LNCaP clone FGC (cell line): ENCODE results near the gene WDR86.
A peak's percentile ranks its signal among the peaks of the same experiment; 100 is the strongest.

Experiments used
- DNase-seq: peaks from one replicate; pipeline ENCODE4 v3.0.0-alpha.2; 2011; ENCODE audit warnings: low read depth
- H3K4me3 ChIP-seq: 2 replicates; pipeline ENCODE4 v1.5.1; 2011; ENCODE audit warnings: mild to moderate bottlenecking, low read depth, low read length, control low read depth
- CTCF ChIP-seq: IDR thresholded peaks from 2 replicates; pipeline ENCODE4 v1.5.1; 2012; ENCODE audit warnings: mild to moderate bottlenecking; ENCODE audit not compliant: control insufficient read depth, insufficient read depth; ENCODE audit errors: extremely low read depth

Gene WDR86

DNA sequence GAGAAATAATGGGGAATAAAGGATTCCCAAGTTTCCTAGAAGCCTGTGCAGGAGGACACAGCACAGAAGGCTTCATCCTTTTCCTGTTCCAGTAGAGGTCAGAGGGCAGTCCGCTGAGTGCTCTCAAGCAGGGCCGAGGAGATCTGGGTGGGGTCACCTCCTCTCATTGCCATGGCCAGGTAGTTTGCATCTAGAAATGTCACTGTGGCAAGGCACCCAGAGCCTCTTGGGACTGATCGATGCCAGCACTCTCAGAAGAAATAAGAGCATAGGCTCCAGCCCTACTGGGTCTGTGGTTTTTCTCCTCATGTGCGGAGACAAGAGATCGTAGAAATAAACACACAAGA, 60.4 kb downstream of the WDR86 start:
- H3K4me3 ChIP-seq = no peak overlapping the region
- no peak for DNase-seq
- no peak for TF ChIP-seq CTCF

DNA sequence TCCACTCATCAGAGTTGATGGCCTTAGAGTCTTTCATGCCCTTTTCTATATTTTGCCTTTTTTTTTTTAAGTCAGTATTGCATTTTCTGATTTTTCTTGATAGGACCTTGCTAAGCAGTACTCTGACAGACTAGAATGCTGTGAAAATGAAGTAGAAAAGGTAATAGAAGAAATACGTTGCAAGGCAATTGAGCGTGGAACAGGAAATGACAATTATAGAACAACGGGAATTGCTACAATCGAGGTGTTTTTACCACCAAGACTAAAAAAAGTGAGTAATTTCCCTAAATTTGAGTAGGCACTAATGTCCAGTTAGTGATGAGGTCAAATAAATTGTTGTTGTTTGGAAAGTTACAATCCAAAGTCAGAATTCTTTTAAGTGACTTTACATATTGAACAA, 60.9 kb downstream of the WDR86 start:
- no peak for DNase-seq
- no peak overlapping the region for H3K4me3 ChIP-seq
- no peak for TF ChIP-seq CTCF

- TF ChIP-seq CTCF = no peak
- H3K4me3 ChIP-seq = no peak overlapping the region
These were observed 62.6 kb downstream of the WDR86 start for GRCh38 chr7:151347200-151347599.

GRCh38 chr7:151346470-151346769, 63.4 kb downstream of the WDR86 start:
- H3K4me3 ChIP-seq = no peak overlapping the region
- no peak for DNase-seq
- TF ChIP-seq CTCF = no peak

More at GRCh38 chr7:151347200-151347599, 62.6 kb downstream of the WDR86 start:
- DNase-seq = no peak

GRCh38 chr7:151345576-151346469, 64.0 kb downstream of the WDR86 start:
- no peak for DNase-seq
- no peak for TF ChIP-seq CTCF
- H3K4me3 ChIP-seq = no peak overlapping the region

DNA sequence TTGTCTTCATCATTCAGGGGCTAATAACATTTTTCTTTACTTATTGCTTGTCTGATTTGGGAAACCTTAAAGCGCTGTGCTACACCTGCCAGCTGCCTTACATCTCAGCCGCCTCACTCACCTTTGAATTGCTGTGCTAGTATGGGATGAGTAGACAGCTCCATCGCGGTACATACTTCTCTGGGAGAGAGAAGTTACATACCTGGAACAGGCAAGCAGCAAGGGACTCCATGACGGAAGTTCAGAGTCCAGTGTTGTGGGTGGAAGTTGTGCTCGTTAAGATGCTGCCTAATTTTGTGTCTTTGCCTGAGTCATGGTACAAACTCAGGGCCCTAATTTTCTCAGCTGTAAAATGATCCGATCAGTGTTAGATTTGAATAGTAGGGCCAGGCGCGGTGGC, 66.3 kb downstream of the WDR86 start:
- DNase-seq = no peak
- TF ChIP-seq CTCF = no peak
- no peak overlapping the region for H3K4me3 ChIP-seq

DNA sequence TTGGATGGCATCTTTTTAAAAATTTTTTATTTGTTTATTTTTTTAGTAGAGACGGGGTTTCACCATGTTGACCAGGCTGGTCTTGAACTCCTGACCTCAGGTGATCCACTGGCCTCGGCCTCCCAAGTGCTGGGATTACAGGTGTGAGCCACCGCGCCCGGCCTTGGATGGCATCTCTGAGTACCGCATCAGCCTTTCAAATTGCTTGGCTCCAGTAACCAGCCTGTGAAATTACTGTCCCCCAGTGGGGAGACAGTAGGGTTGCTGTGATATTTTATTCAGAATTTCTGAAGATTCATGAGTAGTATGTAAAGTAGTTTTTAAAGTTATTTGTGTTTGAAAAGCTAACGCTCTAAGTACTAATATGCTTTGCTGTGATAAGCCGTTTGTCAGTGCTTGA, 67.0 kb downstream of the WDR86 start:
- TF ChIP-seq CTCF = no peak
- peak overlapping the region; percentile 85 for H3K4me3 ChIP-seq
- no peak for DNase-seq
